MCF 10A (cell line): Measurements from ENCODE around the gene B4GALT1. TPM values are rescaled to one million over a fixed set of nuclear protein-coding genes. Genes with fewer than 3 reads are reported as not detected.

Experiments
- BruUV-seq: library from RNA; stranded (reverse); fragments of 400-500 nt; replicated peaks from 2 replicates; lab custom pipeline; 2021; lab: Mats Ljungman, UMichigan
- CTCF ChIA-PET: fragments of 300-600 bp; sonication (Branson Sonifier 250); formaldehyde crosslinking; extraction: SDS; loops from one replicate; lab custom pipeline; 2021; ENCODE audit warnings: antibody characterized with exemption, inconsistent platforms; lab: Yijun Ruan, JAX
- POLR2A ChIA-PET: fragments of 300-600, 350-650 bp; sonication (Branson Sonifier 250); formaldehyde crosslinking; extraction: SDS; loops from one replicate; lab custom pipeline; 2020; ENCODE audit warnings: antibody characterized with exemption, inconsistent platforms; lab: Yijun Ruan, JAX
- DNase-seq: peaks from one replicate; pipeline ENCODE4 v3.0.0-alpha.2; 2018; ENCODE audit not compliant: unreplicated experiment
- H3K27ac Mint-ChIP-seq: one replicate; pipeline ENCODE4 v1.8.0; 2022; ENCODE audit warnings: mild to moderate bottlenecking, low read depth, mixed read lengths; ENCODE audit not compliant: unreplicated experiment
- H3K27me3 Mint-ChIP-seq: one replicate; pipeline ENCODE4 v1.8.0; 2022; ENCODE audit warnings: mixed read lengths; ENCODE audit not compliant: insufficient read depth, unreplicated experiment
- H3K36me3 Mint-ChIP-seq: one replicate; pipeline ENCODE4 v1.8.0; 2022; ENCODE audit warnings: mild to moderate bottlenecking, moderate library complexity, mixed read lengths; ENCODE audit not compliant: insufficient read depth, unreplicated experiment
- H3K4me1 Mint-ChIP-seq: one replicate; pipeline ENCODE4 v1.8.0; 2022; ENCODE audit warnings: mixed read lengths; ENCODE audit not compliant: insufficient read depth, unreplicated experiment
- H3K4me3 Mint-ChIP-seq: one replicate; pipeline ENCODE4 v1.8.0; 2022; ENCODE audit warnings: mild to moderate bottlenecking, moderate library complexity, mixed read lengths; ENCODE audit not compliant: unreplicated experiment
- H3K9me3 Mint-ChIP-seq: one replicate; pipeline ENCODE4 v1.8.0; 2022; ENCODE audit warnings: mixed read lengths; ENCODE audit not compliant: unreplicated experiment
- intact Hi-C: fragments of 100-400 bp; cut with micrococcal nuclease; formaldehyde crosslinking; loops from 2 replicates; pipeline ENCODE4 v1.14.1; 2022
- total RNA-seq: library from RNA; stranded (reverse); gene quantifications from 2 replicates; pipeline ENCODE4 v1.2.3, GENCODE V29; 2022
- TF ChIP-seq, protein P1 (sequence below): fragments of 200-600 bp; IDR thresholded peaks from one replicate; pipeline ENCODE4 v1.8.0; 2022; ENCODE audit warnings: antibody characterized with exemption, mild to moderate bottlenecking; ENCODE audit not compliant: unreplicated experiment

B4GALT1 gene
- total RNA-seq, 1 experiment from 2014 or later = 184 TPM

DNA sequence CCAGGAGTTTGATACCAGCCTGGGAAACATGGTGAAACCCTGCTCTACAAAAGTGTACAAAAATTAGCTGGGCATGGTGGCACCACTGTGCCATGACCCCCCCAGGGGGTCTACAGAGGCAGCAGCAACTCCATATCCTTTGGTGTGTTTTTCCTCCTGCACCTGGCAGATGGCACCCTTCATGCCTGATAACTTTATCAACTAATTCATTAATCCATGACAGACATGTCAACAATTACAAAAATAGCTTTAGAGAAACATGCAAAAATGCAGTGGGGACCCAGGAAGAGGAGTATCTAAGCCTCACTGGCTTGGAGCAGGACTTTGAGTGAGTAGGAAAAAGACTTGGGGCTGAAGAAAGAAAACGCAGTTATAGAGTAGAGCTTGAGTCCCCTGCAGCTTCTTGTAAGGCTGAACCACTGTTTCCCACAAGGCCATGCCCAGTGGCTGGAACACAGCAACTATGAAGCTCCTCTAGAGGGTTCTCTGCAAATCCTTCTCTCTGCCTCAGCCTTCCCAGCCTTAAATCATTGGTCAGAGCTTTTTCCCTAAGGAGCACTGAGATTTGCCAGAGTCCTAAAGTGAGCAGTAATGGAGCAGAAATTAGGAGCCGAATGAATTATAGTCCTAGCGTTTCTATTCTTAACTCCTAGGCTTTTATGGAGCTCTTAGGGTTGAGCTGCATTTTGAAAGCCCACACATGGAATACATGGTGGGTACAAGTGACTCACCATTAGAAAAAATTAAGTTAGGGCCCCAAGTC is 25.5 kb upstream of the B4GALT1 start:
- H3K27ac Mint-ChIP-seq = no peak overlapping the region
- no TSS peak for BruUV-seq
- H3K27me3 Mint-ChIP-seq = no peaks in the 10 kb centered on the region
- DNase-seq = no peak
- TF ChIP-seq, protein P1, sequence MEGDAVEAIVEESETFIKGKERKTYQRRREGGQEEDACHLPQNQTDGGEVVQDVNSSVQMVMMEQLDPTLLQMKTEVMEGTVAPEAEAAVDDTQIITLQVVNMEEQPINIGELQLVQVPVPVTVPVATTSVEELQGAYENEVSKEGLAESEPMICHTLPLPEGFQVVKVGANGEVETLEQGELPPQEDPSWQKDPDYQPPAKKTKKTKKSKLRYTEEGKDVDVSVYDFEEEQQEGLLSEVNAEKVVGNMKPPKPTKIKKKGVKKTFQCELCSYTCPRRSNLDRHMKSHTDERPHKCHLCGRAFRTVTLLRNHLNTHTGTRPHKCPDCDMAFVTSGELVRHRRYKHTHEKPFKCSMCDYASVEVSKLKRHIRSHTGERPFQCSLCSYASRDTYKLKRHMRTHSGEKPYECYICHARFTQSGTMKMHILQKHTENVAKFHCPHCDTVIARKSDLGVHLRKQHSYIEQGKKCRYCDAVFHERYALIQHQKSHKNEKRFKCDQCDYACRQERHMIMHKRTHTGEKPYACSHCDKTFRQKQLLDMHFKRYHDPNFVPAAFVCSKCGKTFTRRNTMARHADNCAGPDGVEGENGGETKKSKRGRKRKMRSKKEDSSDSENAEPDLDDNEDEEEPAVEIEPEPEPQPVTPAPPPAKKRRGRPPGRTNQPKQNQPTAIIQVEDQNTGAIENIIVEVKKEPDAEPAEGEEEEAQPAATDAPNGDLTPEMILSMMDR = no peak
- ChIA-PET CTCF (interaction anchor here (0.9 to 1.2 kb wide), 4 partner anchors 14 to 36 kb away, joined by 3 to 4 read pairs (median 4); no protein-coding TSS in a partner anchor), POLR2A (interaction anchor here (0.7 to 1.9 kb wide), 3 partner anchors 29 to 34 kb away, joined by 3 to 10 read pairs (median 3); no protein-coding TSS in a partner anchor)
- no peaks in the 10 kb centered on the region for H3K9me3 Mint-ChIP-seq
- no peaks in the 10 kb centered on the region for H3K36me3 Mint-ChIP-seq
- H3K4me1 Mint-ChIP-seq = peaks cover 9% of the 10 kb centered on the region
- no peak overlapping the region for H3K4me3 Mint-ChIP-seq
- intact Hi-C loops = no loop called here

- no peaks in the 10 kb centered on the region for H3K36me3 Mint-ChIP-seq
- CTCF ChIA-PET = interaction anchor here (1.4 kb wide), 1 partner anchor 36 kb away, joined by 6 read pairs; no protein-coding TSS in a partner anchor
- intact Hi-C loops = no loop called here
- POLR2A ChIA-PET = interaction anchor here (0.7 to 1.0 kb wide), 2 partner anchors 27 to 30 kb away, joined by 4 read pairs; no protein-coding TSS in a partner anchor
- DNase-seq = no peak
- no peak overlapping the region for H3K4me3 Mint-ChIP-seq
- peaks cover 29% of the 10 kb centered on the region for H3K4me1 Mint-ChIP-seq
- no peaks in the 10 kb centered on the region for H3K9me3 Mint-ChIP-seq
- H3K27ac Mint-ChIP-seq = no peak overlapping the region
- H3K27me3 Mint-ChIP-seq = no peaks in the 10 kb centered on the region
- no TSS peak for BruUV-seq
- TF ChIP-seq, protein P1 = no peak
Measured at GRCh38 chr9:33190021-33190705, 23.0 kb upstream of the B4GALT1 start.

GRCh38 chr9:33189331-33189791 is 22.2 kb upstream of the B4GALT1 start:
- no peak overlapping the region for H3K4me3 Mint-ChIP-seq
- H3K27ac Mint-ChIP-seq = no peak overlapping the region
- CTCF ChIA-PET = interaction anchor here (1.4 kb wide), 1 partner anchor 37 kb away, joined by 6 read pairs; no protein-coding TSS in a partner anchor
- POLR2A ChIA-PET = interaction anchor here (0.8 to 1.0 kb wide), 2 partner anchors 12 to 26 kb away, joined by 3 to 4 read pairs; no protein-coding TSS in a partner anchor
- DNase-seq = no peak
- no TSS peak for BruUV-seq
- peaks cover 36% of the 10 kb centered on the region for H3K4me1 Mint-ChIP-seq
- TF ChIP-seq, protein P1 = no peak
- intact Hi-C loops = no loop called here
- H3K27me3 Mint-ChIP-seq = no peaks in the 10 kb centered on the region
- H3K36me3 Mint-ChIP-seq = no peaks in the 10 kb centered on the region
- no peaks in the 10 kb centered on the region for H3K9me3 Mint-ChIP-seq

DNA sequence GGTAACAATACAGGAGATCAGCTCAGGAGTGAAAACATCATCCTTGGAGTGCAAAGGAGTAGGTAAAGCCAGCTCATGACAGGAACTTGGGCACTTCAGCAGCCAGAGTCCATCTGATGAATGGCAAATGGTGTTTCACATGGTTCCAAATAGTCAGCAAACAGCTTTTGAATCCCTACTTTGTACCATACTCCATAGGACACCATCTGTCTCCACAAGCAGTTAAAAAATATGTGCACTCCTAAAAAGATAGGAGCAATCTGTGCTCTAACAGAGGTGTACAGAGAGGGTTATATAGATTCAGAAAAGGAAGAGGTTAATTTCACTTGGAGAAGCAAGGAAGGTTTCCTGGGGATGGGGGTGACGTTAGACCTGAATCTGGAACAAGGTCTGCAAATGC is 21.6 kb upstream of the B4GALT1 start:
- intact Hi-C loops = no loop called here
- no peaks in the 10 kb centered on the region for H3K36me3 Mint-ChIP-seq

More for the DNA sequence above, 21.6 kb upstream of the B4GALT1 start:
- CTCF ChIA-PET = interaction anchor here (1.4 kb wide), 1 partner anchor 37 kb away, joined by 6 read pairs; no protein-coding TSS in a partner anchor
- POLR2A ChIA-PET = interaction anchor here (0.8 kb wide), 1 partner anchor 13 kb away, joined by 3 read pairs; no protein-coding TSS in a partner anchor
- TF ChIP-seq, protein P1 = no peak
- Mint-ChIP-seq H3K9me3 (no peaks in the 10 kb centered on the region), H3K4me1 (peaks cover 33% of the 10 kb centered on the region), H3K27ac (no peak overlapping the region), H3K4me3 (no peak overlapping the region), H3K27me3 (no peaks in the 10 kb centered on the region)
- no TSS peak for BruUV-seq
- no peak for DNase-seq
